Trophoblast cell (in vitro differentiated cells and primary cell): ENCODE measurements around the gene CRELD2.

Experiments used
- DNase-seq, 2 donors: peaks; one replicate each; pipeline ENCODE4 v3.0.0-alpha.2; 2016
- H2AFZ ChIP-seq: 2 replicates; pipeline ENCODE4 v1.6.1; 2013; ENCODE audit warnings: low read length, moderate library complexity, mild to moderate bottlenecking; ENCODE audit not compliant: insufficient read depth, poor library complexity
- H2AK5ac ChIP-seq: 2 replicates; pipeline ENCODE4 v1.6.1; 2013; ENCODE audit warnings: mild to moderate bottlenecking, low read length
- H2BK120ac ChIP-seq: 2 replicates; pipeline ENCODE4 v1.6.1; 2013; ENCODE audit warnings: low read length, mild to moderate bottlenecking, moderate library complexity; ENCODE audit not compliant: insufficient read depth, poor library complexity
- H2BK12ac ChIP-seq: 2 replicates; pipeline ENCODE4 v1.6.1; 2013; ENCODE audit warnings: mild to moderate bottlenecking, low read length, moderate library complexity
- H2BK5ac ChIP-seq: 2 replicates; pipeline ENCODE4 v1.6.1; 2013; ENCODE audit warnings: low read length, low read depth, moderate library complexity, mild to moderate bottlenecking; ENCODE audit not compliant: poor library complexity
- H3K14ac ChIP-seq: 2 replicates; pipeline ENCODE4 v1.6.1; 2013; ENCODE audit warnings: mild to moderate bottlenecking, low read length
- H3K18ac ChIP-seq: 2 replicates; pipeline ENCODE4 v1.6.1; 2013; ENCODE audit warnings: mild to moderate bottlenecking, low read length
- H3K23ac ChIP-seq: 2 replicates; pipeline ENCODE4 v1.6.1; 2013; ENCODE audit warnings: low read length
- H3K27ac ChIP-seq: 2 replicates; pipeline ENCODE4 v1.5.1; 2013; ENCODE audit warnings: low read depth, mild to moderate bottlenecking, inconsistent platforms, low read length, moderate library complexity
- H3K27me3 ChIP-seq: 2 replicates; pipeline ENCODE4 v1.6.1; 2013; ENCODE audit warnings: inconsistent platforms, mild to moderate bottlenecking, low read length, moderate library complexity; ENCODE audit not compliant: insufficient read depth
- H3K36me3 ChIP-seq, 2 experiments: 1 replicate in 1 of 2; 2 replicates in 1 of 2; pipeline ENCODE4 v1.6.1; 2013; ENCODE audit warnings: low read length in 2 of 2, mild to moderate bottlenecking in 2 of 2, moderate library complexity in 1 of 2; ENCODE audit not compliant: insufficient read depth in 2 of 2, control insufficient read depth in 1 of 2
- H3K4ac ChIP-seq: 2 replicates; pipeline ENCODE4 v1.6.1; 2013; ENCODE audit warnings: low read depth, mild to moderate bottlenecking, low read length, moderate library complexity
- H3K4me1 ChIP-seq, 2 experiments: 1 replicate in 1 of 2; 2 replicates in 1 of 2; pipeline ENCODE4 v1.6.1; 2013; ENCODE audit warnings: low read length in 2 of 2, mild to moderate bottlenecking in 2 of 2, moderate library complexity in 1 of 2; ENCODE audit not compliant: insufficient read depth in 2 of 2, control insufficient read depth in 1 of 2
- H3K4me2 ChIP-seq: 2 replicates; pipeline ENCODE4 v1.6.1; 2013; ENCODE audit warnings: inconsistent platforms, mild to moderate bottlenecking, low read length, moderate library complexity
- H3K4me3 ChIP-seq: 2 replicates; pipeline ENCODE4 v1.5.1; 2013; ENCODE audit warnings: mild to moderate bottlenecking, low read depth, low read length, inconsistent platforms
- H3K79me1 ChIP-seq: one replicate; pipeline ENCODE4 v1.6.1; 2013; ENCODE audit warnings: low read length
- H3K79me2 ChIP-seq: 2 replicates; pipeline ENCODE4 v1.6.1; 2013; ENCODE audit warnings: low read length, mild to moderate bottlenecking; ENCODE audit not compliant: control insufficient read depth, insufficient read depth, poor library complexity
- H3K9ac ChIP-seq: 2 replicates; pipeline ENCODE4 v1.6.1; 2013; ENCODE audit warnings: mild to moderate bottlenecking, low read length
- H3K9me3 ChIP-seq: 2 replicates; pipeline ENCODE4 v1.6.1; 2013; ENCODE audit warnings: low read depth, mild to moderate bottlenecking, control low read depth, inconsistent platforms, low read length; ENCODE audit not compliant: insufficient read depth
- H4K12ac ChIP-seq: 2 replicates; pipeline ENCODE4 v1.6.1; 2013; ENCODE audit warnings: low read depth, mild to moderate bottlenecking, low read length, moderate library complexity
- H4K8ac ChIP-seq: 2 replicates; pipeline ENCODE4 v1.6.1; 2013; ENCODE audit warnings: low read depth, mild to moderate bottlenecking, low read length, moderate library complexity
- H4K91ac ChIP-seq: one replicate; pipeline ENCODE4 v1.6.1; 2013; ENCODE audit warnings: low read depth, mild to moderate bottlenecking, low read length, moderate library complexity
- WGBS: extraction: QIAGEN DNeasy Blood & Tissue Kit; methylation state at CpG from one replicate; pipeline ENCODE4 v1.1.7; 2013; ENCODE audit warnings: missing lambda C conversion rate; ENCODE audit not compliant: insufficient read length, insufficient coverage; ENCODE audit errors: extremely low coverage; 5-methylcytosine and 5-hydroxymethylcytosine counted together

Gene CRELD2

GRCh38 chr22:49936973-49937757 lies 18.7 kb downstream of the CRELD2 start:
- H3K79me2 ChIP-seq: no peaks in the 10 kb centered on the region
- no peak overlapping the region for H3K27ac ChIP-seq
- H2AK5ac ChIP-seq: peak overlapping the region; percentile 60
- H3K27me3 ChIP-seq: no peaks in the 10 kb centered on the region
- no CpG with 5 or more reads among the region's 21 CpGs for WGBS
- H3K4ac ChIP-seq: no peak overlapping the region
- no peak overlapping the region for H3K23ac ChIP-seq
- H4K91ac ChIP-seq: peak overlapping the region; percentile 71
- H2BK5ac ChIP-seq: no peak overlapping the region
- H4K8ac ChIP-seq: no peak overlapping the region
- H3K4me2 ChIP-seq: no peak overlapping the region
- no peak overlapping the region for H3K9ac ChIP-seq
- H2BK12ac ChIP-seq: peak overlapping the region; percentile 70
- H3K4me3 ChIP-seq: no peak overlapping the region
- no peaks in the 10 kb centered on the region for H3K36me3 ChIP-seq
- no peak overlapping the region for H3K14ac ChIP-seq
- H3K9me3 ChIP-seq: no peaks in the 10 kb centered on the region
- H2AFZ ChIP-seq: no peak overlapping the region
- no peak overlapping the region for H4K12ac ChIP-seq
- no peak for DNase-seq
- peaks cover 7 to 14% of the 10 kb centered on the region in 2 experiments for H3K4me1 ChIP-seq
- H3K18ac ChIP-seq: no peak overlapping the region
- H3K79me1 ChIP-seq: peaks cover 8% of the 10 kb centered on the region
- H2BK120ac ChIP-seq: no peak overlapping the region

GRCh38 chr22:49937758-49938564 lies 19.5 kb downstream of the CRELD2 start:
- no peak overlapping the region for H3K27ac ChIP-seq
- peak overlapping the region; percentile 37 for H4K91ac ChIP-seq
- H3K9me3 ChIP-seq: no peaks in the 10 kb centered on the region
- H3K79me2 ChIP-seq: peaks cover 2% of the 10 kb centered on the region
- H3K36me3 ChIP-seq: no peaks in the 10 kb centered on the region
- no peak overlapping the region for H2AFZ ChIP-seq
- no peak overlapping the region for H3K18ac ChIP-seq
- peaks cover 10 to 17% of the 10 kb centered on the region in 2 experiments for H3K4me1 ChIP-seq
- H4K8ac ChIP-seq: peak overlapping the region; percentile 7
- no peak overlapping the region for H3K23ac ChIP-seq
- H3K9ac ChIP-seq: no peak overlapping the region
- no peak overlapping the region for H2AK5ac ChIP-seq
- H3K4me3 ChIP-seq: no peak overlapping the region
- DNase-seq: peak in 1 of 2 donors; percentile 16
- peak overlapping the region; percentile 7 for H2BK5ac ChIP-seq
- H3K4me2 ChIP-seq: no peak overlapping the region
- H2BK12ac ChIP-seq: no peak overlapping the region
- H3K14ac ChIP-seq: peak overlapping the region; percentile 8
- no peak overlapping the region for H3K4ac ChIP-seq
- H3K27me3 ChIP-seq: no peaks in the 10 kb centered on the region
- no CpG with 5 or more reads among the region's 27 CpGs for WGBS
- peaks cover 10% of the 10 kb centered on the region for H3K79me1 ChIP-seq
- H2BK120ac ChIP-seq: peak overlapping the region; percentile 54
- no peak overlapping the region for H4K12ac ChIP-seq

- H3K27ac ChIP-seq: no peak overlapping the region
- no peak overlapping the region for H3K18ac ChIP-seq
Measured at GRCh38 chr22:49938565-49939136, 20.2 kb downstream of the CRELD2 start.

GRCh38 chr22:49941507-49942316 lies 23.3 kb downstream of the CRELD2 start:
- Histone ChIP-seq H3K36me3 (no peaks in the 10 kb centered on the region), H2BK5ac (no peak overlapping the region), H2BK120ac (no peak overlapping the region), H4K8ac (no peak overlapping the region), H3K79me2 (peaks cover 3% of the 10 kb centered on the region), H3K79me1 (peaks cover 24% of the 10 kb centered on the region), H4K91ac (no peak overlapping the region), H2AFZ (no peak overlapping the region), H2BK12ac (no peak overlapping the region), H3K18ac (no peak overlapping the region), H3K4ac (no peak overlapping the region), H3K23ac (no peak overlapping the region), H3K4me3 (no peak overlapping the region), H3K4me1 (peaks cover 19 to 22% of the 10 kb centered on the region in 2 experiments), H3K14ac (no peak overlapping the region), H3K4me2 (no peak overlapping the region), H2AK5ac (peak overlapping the region; percentile 15), H3K9ac (no peak overlapping the region), H3K27ac (no peak overlapping the region), H3K9me3 (no peaks in the 10 kb centered on the region), H4K12ac (no peak overlapping the region), H3K27me3 (no peaks in the 10 kb centered on the region)
- WGBS: no CpG with 5 or more reads among the region's 17 CpGs
- no peak for DNase-seq

More at GRCh38 chr22:49938565-49939136, 20.2 kb downstream of the CRELD2 start:
- H3K4me3 ChIP-seq: no peak overlapping the region
- H3K27me3 ChIP-seq: no peaks in the 10 kb centered on the region
- no peak overlapping the region for H3K14ac ChIP-seq
- H4K91ac ChIP-seq: peak overlapping the region; percentile 52
- WGBS: no CpG with 5 or more reads among the region's 19 CpGs
- H3K9me3 ChIP-seq: no peaks in the 10 kb centered on the region
- H3K9ac ChIP-seq: no peak overlapping the region
- H3K23ac ChIP-seq: no peak overlapping the region
- no peak overlapping the region for H3K4me2 ChIP-seq
- no peak overlapping the region for H4K8ac ChIP-seq
- no peak overlapping the region for H2BK5ac ChIP-seq
- no peak overlapping the region for H4K12ac ChIP-seq
- H2AK5ac ChIP-seq: peak overlapping the region; percentile 50
- H2BK12ac ChIP-seq: no peak overlapping the region
- no peak overlapping the region for H2BK120ac ChIP-seq
- H3K36me3 ChIP-seq: no peaks in the 10 kb centered on the region
- peaks cover 15 to 18% of the 10 kb centered on the region in 2 experiments for H3K4me1 ChIP-seq
- no peak overlapping the region for H2AFZ ChIP-seq
- no peak for DNase-seq
- H3K4ac ChIP-seq: no peak overlapping the region
- H3K79me1 ChIP-seq: peaks cover 13% of the 10 kb centered on the region
- H3K79me2 ChIP-seq: peaks cover 3% of the 10 kb centered on the region
